ENCODE results near the gene STARD3NL.
"Not testable (repeated sequence)": the region's sequence is repeated elsewhere in the genome, so short reads cannot be mapped to it uniquely, and the experiment has no call there.

The STARD3NL gene

GRCh38 chr7:38223306-38223705 is 45.3 kb downstream of the STARD3NL start:
- no peak for DNase-seq (ENCODE audit: low read depth in 2 of 2)

- DNase-seq (ENCODE audit: low read depth in 2 of 2): no peak
Measured at GRCh38 chr7:38224392-38224791, 46.3 kb downstream of the STARD3NL start.

GRCh38 chr7:38229386-38229785 is 51.3 kb downstream of the STARD3NL start:
- DNase-seq (ENCODE audit: low read depth in 2 of 2): no peak

- no peak for DNase-seq (ENCODE audit: low read depth in 2 of 2)
Measured at GRCh38 chr7:38229884-38230642, 52.0 kb downstream of the STARD3NL start.

GRCh38 chr7:38232502-38233366 is 54.7 kb downstream of the STARD3NL start:
- peak; percentile 55 to 70 for DNase-seq (ENCODE audit: low read depth in 2 of 2)

- DNase-seq (ENCODE audit: low read depth in 2 of 2): not testable (repeated sequence)
Measured at GRCh38 chr7:38234759-38235158, 56.7 kb downstream of the STARD3NL start.

GRCh38 chr7:38235606-38236005 is 57.6 kb downstream of the STARD3NL start:
- DNase-seq (ENCODE audit: low read depth in 2 of 2): no peak

- not testable (repeated sequence) for DNase-seq (ENCODE audit: low read depth in 2 of 2)
Measured at GRCh38 chr7:38239129-38239528, 61.1 kb downstream of the STARD3NL start.

- DNase-seq (ENCODE audit: low read depth in 2 of 2): no peak
Measured at GRCh38 chr7:38241071-38241470, 63.0 kb downstream of the STARD3NL start.

- no peak for DNase-seq (ENCODE audit: low read depth in 2 of 2)
Measured at GRCh38 chr7:38242814-38243213, 64.8 kb downstream of the STARD3NL start.

GRCh38 chr7:38243345-38243744 is 65.3 kb downstream of the STARD3NL start:
- DNase-seq (ENCODE audit: low read depth in 2 of 2): not testable (repeated sequence)

GRCh38 chr7:38244516-38244915 is 66.5 kb downstream of the STARD3NL start:
- no peak for DNase-seq (ENCODE audit: low read depth in 2 of 2)

GRCh38 chr7:38245409-38245977 is 67.4 kb downstream of the STARD3NL start:
- DNase-seq (ENCODE audit: low read depth in 2 of 2): no peak

- DNase-seq (ENCODE audit: low read depth in 2 of 2): no peak
Measured at GRCh38 chr7:38248069-38248567, 70.1 kb downstream of the STARD3NL start.

- DNase-seq (ENCODE audit: low read depth in 2 of 2): not testable (repeated sequence)
Measured at GRCh38 chr7:38249849-38250248, 71.8 kb downstream of the STARD3NL start.

- no peak for DNase-seq (ENCODE audit: low read depth in 2 of 2)
Measured at GRCh38 chr7:38257350-38257677, 79.3 kb downstream of the STARD3NL start.

GRCh38 chr7:38259157-38259556 is 81.1 kb downstream of the STARD3NL start:
- not testable (repeated sequence) for DNase-seq (ENCODE audit: low read depth in 2 of 2)

GRCh38 chr7:38261601-38262000 is 83.6 kb downstream of the STARD3NL start:
- not testable (repeated sequence) for DNase-seq (ENCODE audit: low read depth in 2 of 2)

- DNase-seq (ENCODE audit: low read depth in 2 of 2): not testable (repeated sequence)
Measured at GRCh38 chr7:38262026-38262425, 84.0 kb downstream of the STARD3NL start.

- DNase-seq (ENCODE audit: low read depth in 2 of 2): no peak
Measured at GRCh38 chr7:38262545-38262944, 84.5 kb downstream of the STARD3NL start.

- DNase-seq (ENCODE audit: low read depth in 2 of 2): not testable (repeated sequence)
Measured at GRCh38 chr7:38263274-38263673, 85.2 kb downstream of the STARD3NL start.

- DNase-seq (ENCODE audit: low read depth in 2 of 2): not testable (repeated sequence)
Measured at GRCh38 chr7:38264602-38265001, 86.6 kb downstream of the STARD3NL start.
